ENCODE results near the gene ABHD13.
"Not testable (repeated sequence)": the region's sequence is repeated elsewhere in the genome, so short reads cannot be mapped to it uniquely, and the experiment has no call there.

Gene ABHD13

DNA sequence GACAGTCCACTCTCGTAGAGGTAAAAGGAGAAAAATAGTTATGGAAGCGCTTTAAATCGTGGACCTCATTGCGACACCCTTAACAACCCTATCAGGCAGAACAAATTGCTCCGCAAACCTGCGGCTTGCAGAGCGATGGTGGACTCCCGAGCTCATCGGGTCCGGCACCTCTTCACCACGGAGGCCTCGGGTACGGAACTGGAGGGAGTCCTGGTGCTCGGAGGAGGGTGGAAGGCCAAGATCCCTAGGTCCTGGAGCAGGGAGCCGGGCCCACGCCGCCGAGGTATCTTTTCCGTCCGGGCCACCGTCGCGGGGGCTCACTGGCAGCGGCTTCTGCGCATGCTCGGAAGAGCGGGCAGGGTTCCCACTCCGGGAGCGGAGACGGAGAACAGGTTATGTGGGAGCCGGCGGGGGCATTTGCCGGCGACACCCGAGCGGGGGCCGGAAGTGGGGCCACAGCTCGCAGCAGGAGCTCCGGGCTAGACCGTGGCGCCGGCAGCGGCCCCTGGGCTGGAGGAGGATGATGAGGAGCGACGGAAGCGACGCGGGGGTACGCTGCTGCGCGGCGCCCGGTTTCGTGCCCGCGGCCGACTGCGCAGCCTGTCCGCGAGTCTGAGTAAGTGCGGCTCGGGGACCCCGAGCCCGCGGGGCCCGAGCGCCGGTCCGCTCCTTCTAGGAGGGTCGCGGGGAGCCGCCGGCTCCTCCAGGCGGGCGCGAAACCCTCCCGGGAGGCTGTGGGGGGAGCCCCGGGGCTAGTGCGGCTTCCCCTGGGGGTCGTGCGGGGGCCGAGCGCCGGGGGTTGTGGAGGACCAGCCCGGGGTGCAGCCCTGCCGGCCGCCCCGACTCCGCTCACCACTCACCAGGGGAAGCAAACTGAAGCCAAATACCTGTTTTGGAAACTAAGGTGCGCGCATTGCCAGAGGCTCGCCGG is at the start of gene ABHD13:
ABHD13 (plus strand) TSS at position 349 of the 931 bp plus-strand sequence. CDS start 10,827 bp downstream, outside the sequence.
- DNase-seq: peak; percentile 23

GRCh38 chr13:108168929-108169328 is 49.3 kb upstream of the ABHD13 start:
- DNase-seq: no peak

GRCh38 chr13:108176685-108177274 is 41.4 kb upstream of the ABHD13 start:
- no peak for DNase-seq

- no peak for DNase-seq
These were observed 40.1 kb upstream of the ABHD13 start for GRCh38 chr13:108178078-108178477.

DNA sequence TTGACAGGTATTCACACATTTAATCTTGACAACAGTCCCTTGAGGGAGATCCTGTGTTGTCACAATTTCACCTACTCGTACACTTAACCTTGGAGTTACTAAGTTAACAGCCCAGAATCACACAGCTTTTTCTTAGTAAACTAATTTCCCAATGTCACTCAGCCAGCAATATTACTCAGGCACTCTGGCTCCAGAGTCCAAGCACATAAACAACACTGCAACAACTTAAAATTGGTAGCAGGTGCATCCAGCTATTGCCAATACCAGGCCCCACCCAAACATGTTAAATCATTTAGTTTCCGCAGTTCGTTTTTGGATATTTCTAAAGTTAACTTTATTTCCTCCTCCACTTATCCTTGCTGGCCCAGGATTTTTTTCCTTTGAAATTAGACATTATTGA is 35.5 kb upstream of the ABHD13 start:
- no peak for DNase-seq

- DNase-seq: no peak
These were observed 33.0 kb upstream of the ABHD13 start for GRCh38 chr13:108185223-108185622.

DNA sequence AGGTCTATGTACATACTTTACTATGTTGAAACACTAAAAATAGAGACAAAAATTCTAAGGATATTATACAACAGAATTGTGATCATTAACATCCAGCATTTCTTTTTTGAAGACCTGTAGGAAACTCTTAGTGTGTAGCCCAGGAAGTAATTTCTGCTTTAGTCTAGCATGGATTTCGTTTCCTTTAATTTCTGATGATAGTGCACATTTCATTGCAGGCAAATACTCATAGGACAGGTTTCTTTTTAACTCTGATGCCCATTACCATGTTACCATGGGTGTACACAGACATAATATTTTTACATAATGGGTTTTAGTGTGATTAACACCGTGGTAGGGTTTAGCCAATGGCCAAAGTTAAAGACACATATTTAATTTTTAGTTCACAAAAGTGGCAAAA is 29.9 kb upstream of the ABHD13 start:
- no peak for DNase-seq

GRCh38 chr13:108190897-108191296 is 27.3 kb upstream of the ABHD13 start:
- DNase-seq: no peak

DNA sequence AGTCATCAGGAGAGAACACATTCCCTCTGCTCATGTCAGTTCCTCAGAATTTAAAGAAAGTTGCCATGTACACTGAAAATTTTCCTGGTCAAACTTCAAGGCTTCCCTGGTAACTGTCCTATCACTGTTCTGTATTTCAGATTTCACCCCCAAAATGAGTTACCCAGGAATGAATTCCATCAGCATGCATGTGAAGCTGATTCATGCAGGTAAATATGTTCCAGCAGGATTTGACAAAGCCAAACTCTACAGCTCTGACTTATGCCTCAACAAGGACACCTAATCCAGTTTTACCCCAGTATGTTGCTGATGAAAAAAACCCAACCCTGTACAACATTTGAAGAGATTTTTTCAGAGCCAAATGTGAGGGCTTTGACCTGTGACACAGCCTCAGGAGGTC is 24.4 kb upstream of the ABHD13 start:
- no peak for DNase-seq

DNA sequence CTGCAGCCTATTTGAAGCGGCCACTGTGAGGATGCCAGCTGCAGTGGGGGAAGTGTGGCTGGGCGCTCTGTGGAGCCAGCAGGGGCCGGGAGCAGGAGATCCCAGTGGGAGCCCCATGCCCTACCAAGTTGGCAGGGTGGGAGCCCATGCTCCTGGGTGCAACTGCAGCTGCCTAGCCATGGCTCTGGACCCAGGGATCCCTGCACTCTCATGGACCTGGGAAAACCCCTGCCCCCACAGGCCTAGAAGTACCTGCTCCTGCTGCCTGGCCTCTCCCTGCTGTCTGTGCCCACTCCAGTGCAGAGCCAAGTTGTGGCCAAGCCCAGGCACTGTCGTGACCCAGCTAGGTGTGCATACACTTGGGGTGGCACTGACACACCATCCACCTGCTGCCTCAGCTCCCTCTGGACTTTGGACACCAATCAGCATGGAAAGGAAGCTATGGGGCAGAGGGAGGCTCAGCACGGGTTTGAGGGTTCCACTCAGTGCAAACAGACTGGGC is 23.7 kb upstream of the ABHD13 start:
- no peak for DNase-seq

- no peak for DNase-seq
These were observed 23.0 kb upstream of the ABHD13 start for GRCh38 chr13:108195146-108195545.

GRCh38 chr13:108195861-108196260 is 22.3 kb upstream of the ABHD13 start:
- DNase-seq: no peak

DNA sequence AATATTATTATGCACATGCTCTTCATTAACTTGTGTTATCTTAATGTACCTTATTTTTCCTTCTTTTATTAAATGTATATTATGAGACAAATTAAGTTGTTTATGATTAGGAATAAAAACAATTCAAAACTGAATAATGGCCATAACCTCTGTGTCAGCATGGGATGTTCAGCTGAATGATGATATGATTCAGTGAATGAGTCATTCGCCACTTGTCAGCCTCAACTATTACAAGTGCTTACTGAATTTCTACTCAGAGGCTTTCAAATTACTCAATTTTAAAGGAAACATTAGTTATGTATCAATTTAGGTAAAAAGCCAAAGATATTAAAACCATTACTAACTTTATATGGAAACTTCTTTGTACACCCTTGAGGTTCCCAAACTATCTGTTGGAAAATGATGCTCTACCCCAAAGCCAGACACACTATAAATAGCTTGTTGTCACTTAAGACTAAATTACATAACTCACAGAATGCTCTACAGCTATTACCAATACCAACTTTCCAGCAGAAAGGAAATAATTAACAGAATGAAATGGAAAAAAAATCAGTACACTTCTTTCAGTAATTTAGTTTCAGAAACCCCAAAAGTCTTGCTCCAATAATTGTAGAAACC is 17.3 kb upstream of the ABHD13 start:
- no peak for DNase-seq

DNA sequence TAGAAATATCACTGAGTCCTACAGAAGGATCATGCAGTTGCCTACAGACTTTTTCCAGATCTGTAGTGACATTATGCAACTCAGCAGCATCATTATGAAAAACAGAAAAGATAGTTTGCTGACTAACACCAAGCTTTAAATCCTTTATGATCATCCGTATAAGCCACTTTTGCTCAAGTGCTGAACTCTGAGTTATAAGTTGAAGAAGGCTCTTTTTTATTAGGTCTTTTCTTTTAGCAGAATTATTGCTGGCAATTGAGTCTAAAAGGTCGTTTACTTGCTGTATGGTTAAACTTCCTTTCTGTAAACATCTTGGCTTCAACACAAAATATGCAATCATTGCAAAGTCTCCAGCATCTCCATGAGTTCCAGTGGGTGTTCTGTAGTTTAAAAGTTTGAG is 7.6 kb upstream of the ABHD13 start:
- DNase-seq: no peak

DNA sequence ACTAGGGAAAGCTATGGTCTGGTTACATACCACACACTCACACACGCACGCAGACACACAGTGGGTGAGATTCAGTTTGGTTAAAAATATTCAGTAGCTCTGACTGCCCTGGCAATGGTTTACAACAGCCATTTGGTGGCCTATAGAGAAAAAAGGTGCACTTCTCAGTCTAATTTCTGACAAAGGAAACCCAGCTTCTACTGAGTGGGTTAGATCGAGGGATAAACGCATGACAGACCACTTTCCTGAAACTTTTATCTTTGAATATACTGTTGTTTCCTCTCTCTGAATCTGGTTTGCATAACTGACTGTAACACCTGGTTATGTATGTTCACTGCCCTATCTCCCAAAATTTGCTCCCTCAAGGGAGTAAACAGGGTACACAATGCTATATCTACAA is 5.3 kb upstream of the ABHD13 start:
- DNase-seq: no peak

GRCh38 chr13:108213946-108214345 is 4.2 kb upstream of the ABHD13 start:
- DNase-seq: no peak

GRCh38 chr13:108214441-108215271 is 3.5 kb upstream of the ABHD13 start:
- no peak for DNase-seq

- DNase-seq: peak; percentile 44
These were observed 2.8 kb upstream of the ABHD13 start, which contains the start of gene LIG4 for GRCh38 chr13:108215436-108215835. Gene LIG4 (minus strand): TSS chr13:108215536. CDS start chr13:108211268, 4,268 bp downstream.

- not testable (repeated sequence) for DNase-seq
These were observed 717 bp upstream of the ABHD13 start for GRCh38 chr13:108217307-108218043.

DNA sequence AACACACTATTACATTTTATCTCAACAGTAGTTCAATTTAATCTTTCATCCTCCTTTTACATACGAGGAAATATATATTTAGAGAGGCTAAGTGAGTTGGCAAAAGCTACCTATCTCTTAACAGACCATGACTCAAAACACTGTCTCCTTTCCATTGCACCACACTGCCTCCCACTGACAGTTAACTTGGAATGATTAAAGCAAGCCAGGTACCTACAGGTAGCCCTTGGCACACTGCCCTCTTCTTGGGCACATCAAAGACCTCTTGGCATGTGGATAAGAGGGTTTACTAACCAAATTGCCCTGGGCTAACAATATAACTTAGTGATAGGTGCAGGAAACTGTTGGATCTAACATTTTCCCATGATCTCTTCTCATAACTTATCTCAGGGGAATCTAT is 1.8 kb downstream of the ABHD13 start:
- DNase-seq: no peak

GRCh38 chr13:108223687-108224503 is 5.7 kb downstream of the ABHD13 start:
- no peak for DNase-seq

Data from NCI-H446 treated with DMSO at 0.1 percent for 48 hours (cell line).